Glutamatergic neuron (in vitro differentiated cells): ENCODE results near the gene MRPL47. TPM values are rescaled to one million over a fixed set of nuclear protein-coding genes. Genes with fewer than 3 reads are reported as not detected.

Source experiments
- DNase-seq: peaks from one replicate; pipeline ENCODE4 v3.0.0; 2022
- H3K27ac Mint-ChIP-seq: one replicate; pipeline ENCODE4 v1.8.0; 2020; ENCODE audit warnings: mild to moderate bottlenecking, mixed read lengths, inconsistent platforms; ENCODE audit not compliant: unreplicated experiment
- H3K27me3 Mint-ChIP-seq: one replicate; pipeline ENCODE4 v1.8.0; 2020; ENCODE audit warnings: mild to moderate bottlenecking, moderate library complexity, mixed read lengths, inconsistent platforms; ENCODE audit not compliant: unreplicated experiment
- H3K36me3 Mint-ChIP-seq: one replicate; pipeline ENCODE4 v1.8.0; 2020; ENCODE audit warnings: mild to moderate bottlenecking, mixed read lengths, inconsistent platforms; ENCODE audit not compliant: unreplicated experiment
- H3K4me1 Mint-ChIP-seq: one replicate; pipeline ENCODE4 v1.8.0; 2020; ENCODE audit warnings: mild to moderate bottlenecking, low read depth, mixed read lengths, inconsistent platforms; ENCODE audit not compliant: unreplicated experiment
- H3K4me3 Mint-ChIP-seq: one replicate; pipeline ENCODE4 v1.8.0; 2020; ENCODE audit warnings: mild to moderate bottlenecking, mixed read lengths, inconsistent platforms; ENCODE audit not compliant: unreplicated experiment
- H3K9me3 Mint-ChIP-seq: one replicate; pipeline ENCODE4 v1.8.0; 2020; ENCODE audit warnings: mild to moderate bottlenecking, moderate library complexity, mixed read lengths, inconsistent platforms; ENCODE audit not compliant: unreplicated experiment
- total RNA-seq: library from RNA; stranded (reverse); fragmentation: NEBNext Ultra II Directional; extraction: Animal tissue kit (Norgen Biotek cat#: 25700); gene quantifications from one replicate; pipeline ENCODE4 v1.2.1, GENCODE V29; 2021; ENCODE audit not compliant: unreplicated experiment
- TF ChIP-seq, protein P1 (sequence below): fragments of 200-600 bp; sonication (generic); IDR thresholded peaks from one replicate; pipeline ENCODE4 v1.5.0; 2021; ENCODE audit not compliant: partially characterized antibody, unreplicated experiment

The MRPL47 gene
- total RNA-seq, 1 donor from 2014 or later, result 45.0 TPM

- no peaks in the 10 kb centered on the region for H3K4me1 Mint-ChIP-seq
- H3K27me3 Mint-ChIP-seq, result peaks cover 2% of the 10 kb centered on the region
- H3K9me3 Mint-ChIP-seq, result no peaks in the 10 kb centered on the region
- H3K4me3 Mint-ChIP-seq, result no peak overlapping the region
- TF ChIP-seq, protein P1, sequence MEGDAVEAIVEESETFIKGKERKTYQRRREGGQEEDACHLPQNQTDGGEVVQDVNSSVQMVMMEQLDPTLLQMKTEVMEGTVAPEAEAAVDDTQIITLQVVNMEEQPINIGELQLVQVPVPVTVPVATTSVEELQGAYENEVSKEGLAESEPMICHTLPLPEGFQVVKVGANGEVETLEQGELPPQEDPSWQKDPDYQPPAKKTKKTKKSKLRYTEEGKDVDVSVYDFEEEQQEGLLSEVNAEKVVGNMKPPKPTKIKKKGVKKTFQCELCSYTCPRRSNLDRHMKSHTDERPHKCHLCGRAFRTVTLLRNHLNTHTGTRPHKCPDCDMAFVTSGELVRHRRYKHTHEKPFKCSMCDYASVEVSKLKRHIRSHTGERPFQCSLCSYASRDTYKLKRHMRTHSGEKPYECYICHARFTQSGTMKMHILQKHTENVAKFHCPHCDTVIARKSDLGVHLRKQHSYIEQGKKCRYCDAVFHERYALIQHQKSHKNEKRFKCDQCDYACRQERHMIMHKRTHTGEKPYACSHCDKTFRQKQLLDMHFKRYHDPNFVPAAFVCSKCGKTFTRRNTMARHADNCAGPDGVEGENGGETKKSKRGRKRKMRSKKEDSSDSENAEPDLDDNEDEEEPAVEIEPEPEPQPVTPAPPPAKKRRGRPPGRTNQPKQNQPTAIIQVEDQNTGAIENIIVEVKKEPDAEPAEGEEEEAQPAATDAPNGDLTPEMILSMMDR, result no peak
- no peak for DNase-seq
- no peaks in the 10 kb centered on the region for H3K36me3 Mint-ChIP-seq
- H3K27ac Mint-ChIP-seq, result no peak overlapping the region
Measured at GRCh38 chr3:179591313-179591712, 13.1 kb downstream of the MRPL47 start.

DNA sequence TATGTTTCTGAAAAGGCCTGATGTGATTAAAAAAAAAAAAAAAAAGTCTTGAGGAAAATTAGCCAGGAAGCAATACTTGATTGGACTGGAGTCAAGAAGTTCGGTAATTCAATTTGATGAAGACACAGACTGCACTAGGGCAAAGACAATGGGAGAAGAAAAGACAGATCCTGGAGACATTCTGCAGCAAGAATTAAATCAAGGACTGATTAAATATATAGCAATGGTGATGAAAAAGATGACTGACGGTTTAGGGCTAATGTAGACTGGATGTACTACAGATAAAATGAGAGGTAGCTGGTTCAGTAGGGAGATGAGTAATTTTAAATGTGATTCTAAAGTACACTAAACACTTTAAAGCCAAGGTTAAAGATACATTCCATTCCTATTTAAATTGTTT lies 13.8 kb downstream of the MRPL47 start:
- H3K4me1 Mint-ChIP-seq, result no peaks in the 10 kb centered on the region
- no peak overlapping the region for H3K27ac Mint-ChIP-seq
- no peaks in the 10 kb centered on the region for H3K9me3 Mint-ChIP-seq
- no peak for DNase-seq
- no peaks in the 10 kb centered on the region for H3K36me3 Mint-ChIP-seq
- TF ChIP-seq, protein P1, result no peak
- H3K27me3 Mint-ChIP-seq, result peaks cover 4% of the 10 kb centered on the region
- H3K4me3 Mint-ChIP-seq, result no peak overlapping the region

DNA sequence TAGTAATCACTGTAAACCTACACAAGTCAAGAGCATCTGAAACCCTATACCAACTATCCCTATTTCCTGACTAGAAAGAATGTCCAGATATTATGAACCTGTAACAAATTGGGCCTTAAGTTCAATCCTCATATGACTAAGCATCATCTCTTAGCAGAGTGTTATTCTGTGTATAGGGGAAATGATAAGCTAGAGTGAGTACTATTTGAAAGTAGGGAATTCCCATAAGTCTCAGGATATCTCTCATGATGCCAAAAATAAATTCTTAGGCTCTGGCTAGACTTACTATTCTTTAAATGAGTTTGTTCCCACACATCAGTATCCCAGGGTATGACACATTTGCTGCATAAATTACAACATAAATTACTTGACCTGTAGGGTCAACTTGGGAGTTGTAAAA lies 15.3 kb downstream of the MRPL47 start:
- no peak overlapping the region for H3K27ac Mint-ChIP-seq
- no peaks in the 10 kb centered on the region for H3K9me3 Mint-ChIP-seq
- TF ChIP-seq, protein P1, result no peak
- no peaks in the 10 kb centered on the region for H3K4me1 Mint-ChIP-seq
- DNase-seq, result no peak
- H3K36me3 Mint-ChIP-seq, result no peaks in the 10 kb centered on the region
- H3K27me3 Mint-ChIP-seq, result peaks cover 4% of the 10 kb centered on the region
- H3K4me3 Mint-ChIP-seq, result no peak overlapping the region

DNA sequence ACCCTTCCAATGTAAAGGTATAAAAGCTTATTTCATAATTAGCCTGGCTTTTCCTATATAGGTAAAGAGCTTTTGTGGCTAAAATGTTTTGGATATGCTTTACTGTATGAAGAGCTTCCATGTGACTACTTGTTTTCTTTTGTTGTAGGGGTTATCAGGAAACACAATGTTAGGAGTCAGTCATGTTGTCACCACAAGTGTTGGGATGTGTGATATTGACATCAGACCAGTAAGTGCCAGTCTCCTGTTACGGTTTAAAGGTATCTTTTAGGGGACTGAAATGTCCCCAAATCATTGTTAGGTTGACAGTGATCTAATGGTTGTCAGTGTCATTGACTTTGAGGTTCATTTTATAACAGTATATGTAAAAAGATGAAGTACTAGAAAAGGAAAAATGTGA lies 23.4 kb downstream of the MRPL47 start:
- Mint-ChIP-seq H3K36me3 (no peaks in the 10 kb centered on the region), H3K9me3 (no peaks in the 10 kb centered on the region), H3K27me3 (peaks cover 2% of the 10 kb centered on the region), H3K4me1 (peaks cover 3% of the 10 kb centered on the region), H3K4me3 (no peak overlapping the region), H3K27ac (no peak overlapping the region)
- TF ChIP-seq, protein P1, result no peak
- DNase-seq, result no peak

GRCh38 chr3:179565496-179565895 lies 38.9 kb downstream of the MRPL47 start:
- H3K27ac Mint-ChIP-seq, result no peak overlapping the region
- TF ChIP-seq, protein P1, result no peak
- peaks cover 7% of the 10 kb centered on the region for H3K9me3 Mint-ChIP-seq
- peaks cover 7% of the 10 kb centered on the region for H3K27me3 Mint-ChIP-seq
- H3K4me3 Mint-ChIP-seq, result no peak overlapping the region
- no peaks in the 10 kb centered on the region for H3K36me3 Mint-ChIP-seq
- H3K4me1 Mint-ChIP-seq, result peaks cover 9% of the 10 kb centered on the region
- DNase-seq, result no peak
